ENCODE measurements around the gene SLC26A6. TPM values are rescaled to one million over a fixed set of nuclear protein-coding genes. Genes with fewer than 3 reads are reported as not detected.

Gene SLC26A6
- total and polyA plus RNA-seq, 8 donors = 14.8 to 279 (median 54.0) TPM

DNA sequence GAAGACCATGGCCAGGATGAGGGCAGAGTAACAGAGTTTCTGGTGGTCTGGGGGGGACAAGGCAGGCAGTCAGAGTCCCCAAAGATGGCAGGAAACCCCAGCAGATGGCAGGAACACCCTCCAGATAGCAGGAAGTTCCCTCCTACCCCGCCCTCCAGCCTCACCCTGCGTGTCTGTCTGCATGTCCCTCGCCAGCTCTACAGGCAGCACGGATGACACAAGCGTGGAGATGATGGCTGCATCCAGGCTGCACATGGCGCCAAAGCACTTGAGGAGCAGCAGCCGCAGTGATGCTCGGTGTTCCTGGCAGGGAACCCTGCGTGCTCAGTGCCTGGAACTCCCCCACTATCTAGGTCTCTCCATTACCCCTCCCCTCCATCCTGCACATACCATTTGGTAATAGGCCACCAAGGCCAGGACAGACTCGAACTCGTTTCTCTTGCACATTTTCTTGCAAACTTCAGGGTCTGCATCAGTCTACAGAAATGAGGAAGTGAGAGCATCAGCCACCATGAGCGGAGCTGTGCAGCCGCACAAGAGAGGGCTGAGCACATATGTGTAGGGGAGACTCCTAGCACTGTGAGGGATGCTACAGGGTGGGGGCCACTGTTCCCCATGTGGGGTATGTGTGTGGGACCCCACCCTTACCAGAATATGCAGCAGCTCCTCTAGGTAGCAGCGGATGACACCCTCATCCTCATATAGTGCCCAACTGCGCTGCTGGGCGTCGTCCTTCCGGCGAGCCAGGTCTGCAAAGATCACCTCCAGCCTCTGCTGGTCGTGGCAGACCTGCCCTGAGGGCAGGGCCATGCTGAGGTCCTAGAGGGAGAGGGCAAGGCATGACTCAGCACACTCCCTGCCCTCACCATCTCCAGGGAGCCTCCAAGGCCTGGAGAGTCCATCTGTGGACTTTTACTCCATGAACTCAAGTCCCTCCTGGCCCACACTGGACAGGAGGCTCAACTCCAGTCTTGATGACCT is 44.4 kb upstream of the SLC26A6 start:
- peaks cover 38 to 79% (median 77%) of the 10 kb centered on the region in 4 donors for H3K36me3 ChIP-seq
- intact Hi-C loops (cut with DNase I; ENCODE audit: low total_unique reads) = no loop called here

DNA sequence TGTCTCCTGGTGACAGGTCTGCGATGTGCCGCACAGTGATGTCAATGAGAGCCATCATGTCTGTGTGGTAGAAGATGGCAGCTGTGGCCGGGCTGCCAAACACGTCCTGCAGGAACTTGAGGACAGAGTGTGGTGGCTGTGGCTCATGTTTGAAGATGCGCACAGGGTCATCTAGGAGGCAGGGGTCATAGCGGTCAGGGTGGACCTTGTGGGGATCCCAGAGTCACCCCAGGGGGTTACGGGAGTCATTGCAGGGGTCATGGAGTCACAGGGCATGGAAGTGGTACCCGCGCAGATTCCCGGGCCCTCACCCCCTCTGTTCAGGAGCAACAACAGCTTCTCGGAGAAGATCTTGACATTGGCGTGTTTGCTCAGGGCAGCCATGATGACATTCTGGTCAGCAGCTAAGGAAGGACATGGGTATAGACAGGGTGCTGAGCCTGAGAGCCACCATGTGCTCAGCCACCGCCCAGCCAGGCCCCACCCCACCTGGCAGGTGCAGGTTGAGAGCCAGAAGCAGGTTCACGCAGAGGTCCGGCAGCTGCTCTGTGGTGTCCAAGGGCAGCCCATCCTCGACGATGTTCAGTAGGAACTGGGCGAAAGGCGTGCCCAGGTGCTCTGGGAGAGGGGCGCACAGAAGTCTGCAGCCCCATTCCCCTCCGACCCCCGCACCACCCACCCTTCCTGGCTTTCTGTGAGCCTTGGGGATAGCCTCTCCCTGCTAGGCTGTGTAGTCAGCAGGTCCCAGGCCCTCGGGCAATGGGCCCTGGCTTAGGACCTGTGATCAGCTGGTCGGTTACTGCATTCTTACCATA is 43.5 kb upstream of the SLC26A6 start:
- TF ChIP-seq, protein P1, sequence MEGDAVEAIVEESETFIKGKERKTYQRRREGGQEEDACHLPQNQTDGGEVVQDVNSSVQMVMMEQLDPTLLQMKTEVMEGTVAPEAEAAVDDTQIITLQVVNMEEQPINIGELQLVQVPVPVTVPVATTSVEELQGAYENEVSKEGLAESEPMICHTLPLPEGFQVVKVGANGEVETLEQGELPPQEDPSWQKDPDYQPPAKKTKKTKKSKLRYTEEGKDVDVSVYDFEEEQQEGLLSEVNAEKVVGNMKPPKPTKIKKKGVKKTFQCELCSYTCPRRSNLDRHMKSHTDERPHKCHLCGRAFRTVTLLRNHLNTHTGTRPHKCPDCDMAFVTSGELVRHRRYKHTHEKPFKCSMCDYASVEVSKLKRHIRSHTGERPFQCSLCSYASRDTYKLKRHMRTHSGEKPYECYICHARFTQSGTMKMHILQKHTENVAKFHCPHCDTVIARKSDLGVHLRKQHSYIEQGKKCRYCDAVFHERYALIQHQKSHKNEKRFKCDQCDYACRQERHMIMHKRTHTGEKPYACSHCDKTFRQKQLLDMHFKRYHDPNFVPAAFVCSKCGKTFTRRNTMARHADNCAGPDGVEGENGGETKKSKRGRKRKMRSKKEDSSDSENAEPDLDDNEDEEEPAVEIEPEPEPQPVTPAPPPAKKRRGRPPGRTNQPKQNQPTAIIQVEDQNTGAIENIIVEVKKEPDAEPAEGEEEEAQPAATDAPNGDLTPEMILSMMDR (IDR thresholded peaks at IDR 0.05) = no peak
- TF ChIP-seq EP300 (IDR thresholded peaks at IDR 0.05) (no peak), POLR2AphosphoS5 (IDR thresholded peaks at IDR 0.05) (no peak), POLR2A (IDR thresholded peaks at IDR 0.05) (no peak)
- intact Hi-C loops (cut with DNase I; ENCODE audit: low total_unique reads) = no loop called here

More for the DNA sequence above, 44.4 kb upstream of the SLC26A6 start:
- WGBS, 5 donors = 88 to 92% (median 90%) methylated on average over 20 of the region's 20 CpGs
- peaks cover 13 to 19% (median 18%) of the 10 kb centered on the region in 4 donors for H3K4me1 ChIP-seq
- no peaks in the 10 kb centered on the region for H3K9me3 ChIP-seq
- H3K27me3 ChIP-seq = no peaks in the 10 kb centered on the region
- no peak overlapping the region for H3K4me3 ChIP-seq
- H3K27ac ChIP-seq = no peak overlapping the region
- no peak for DNase-seq
- TF ChIP-seq POLR2AphosphoS5 (IDR thresholded peaks at IDR 0.05) (no peak), POLR2A (IDR thresholded peaks at IDR 0.05) (no peak), EP300 (IDR thresholded peaks at IDR 0.05) (no peak)
- TF ChIP-seq, protein P1 (IDR thresholded peaks at IDR 0.05) = no peak

DNA sequence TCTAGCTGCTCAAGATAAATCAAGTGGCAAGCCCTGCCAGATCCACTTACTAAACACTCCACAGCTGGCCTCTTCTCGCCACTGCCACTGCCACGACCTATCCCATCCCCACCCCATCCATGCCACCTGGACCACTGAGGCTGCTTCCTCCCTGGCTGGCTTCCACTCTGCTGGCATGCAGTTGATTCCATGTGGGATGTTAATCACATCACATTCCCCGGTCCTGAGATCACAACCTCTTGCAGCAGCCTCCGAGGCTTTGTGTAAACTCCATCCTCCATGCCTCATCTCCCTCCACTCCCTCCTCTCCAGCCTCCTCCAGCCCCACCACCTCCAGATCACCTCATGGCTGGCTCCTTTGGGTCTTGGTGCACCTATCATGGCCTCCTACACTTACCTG is 42.8 kb upstream of the SLC26A6 start:
- Histone ChIP-seq H3K36me3 (peaks cover 38 to 91% (median 88%) of the 10 kb centered on the region in 4 donors), H3K4me3 (no peak overlapping the region), H3K4me1 (peaks cover under 1 to 2% (median 2%) of the 10 kb centered on the region in 4 donors), H3K9me3 (no peaks in the 10 kb centered on the region), H3K27ac (no peak overlapping the region), H3K27me3 (no peaks in the 10 kb centered on the region)
- 68 to 88% (median 82%) methylated on average over 4 of the region's 4 CpGs for WGBS, 5 donors
- intact Hi-C loops (cut with DNase I; ENCODE audit: low total_unique reads) = no loop called here
- no peak for DNase-seq
- TF ChIP-seq EP300 (IDR thresholded peaks at IDR 0.05) (no peak), POLR2AphosphoS5 (IDR thresholded peaks at IDR 0.05) (no peak), POLR2A (IDR thresholded peaks at IDR 0.05) (no peak)
- TF ChIP-seq, protein P1 (IDR thresholded peaks at IDR 0.05) = no peak

More for the DNA sequence above, 43.5 kb upstream of the SLC26A6 start:
- Histone ChIP-seq H3K27me3 (no peaks in the 10 kb centered on the region), H3K4me1 (peaks cover 6 to 10% (median 9%) of the 10 kb centered on the region in 4 donors), H3K27ac (no peak overlapping the region), H3K9me3 (no peaks in the 10 kb centered on the region), H3K36me3 (peaks cover 38 to 89% (median 86%) of the 10 kb centered on the region in 4 donors), H3K4me3 (no peak overlapping the region)
- 93 to 96% (median 94%) methylated on average over 14 to 24 of the region's 24 CpGs for WGBS, 5 donors
- no peak for DNase-seq

DNA sequence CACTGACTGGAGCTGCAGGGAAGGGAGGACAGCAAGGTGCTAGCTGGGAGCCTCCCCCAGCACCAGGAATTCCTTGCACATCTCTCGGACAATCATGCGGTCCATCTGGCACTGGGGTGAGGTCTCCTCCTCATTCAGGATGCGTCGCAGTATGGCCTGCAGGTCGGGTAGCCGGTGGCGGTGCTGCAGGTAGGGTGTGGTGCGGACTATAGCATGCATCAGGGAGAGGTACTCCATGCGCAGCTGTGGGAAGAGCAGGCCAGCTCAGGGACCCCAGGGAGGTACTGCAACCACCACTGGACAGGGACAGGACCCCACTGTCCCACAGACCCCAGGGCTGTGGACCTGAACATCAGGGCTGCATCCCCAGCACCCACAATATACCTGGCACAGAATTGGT is 39.2 kb upstream of the SLC26A6 start:
- H3K27me3 ChIP-seq = no peaks in the 10 kb centered on the region
- peaks cover 14 to 73% (median 68%) of the 10 kb centered on the region in 4 donors for H3K36me3 ChIP-seq
- H3K9me3 ChIP-seq = no peaks in the 10 kb centered on the region
- H3K4me1 ChIP-seq = no peaks in the 10 kb centered on the region
- intact Hi-C loops (cut with DNase I; ENCODE audit: low total_unique reads) = no loop called here
- H3K4me3 ChIP-seq = no peak overlapping the region
- no peak overlapping the region for H3K27ac ChIP-seq
- DNase-seq = no peak
- TF ChIP-seq, protein P1 (IDR thresholded peaks at IDR 0.05) = no peak
- TF ChIP-seq POLR2AphosphoS5 (IDR thresholded peaks at IDR 0.05) (no peak), POLR2A (IDR thresholded peaks at IDR 0.05) (no peak), EP300 (IDR thresholded peaks at IDR 0.05) (no peak)
- WGBS, 5 donors = 90 to 98% (median 93%) methylated on average over 6 to 9 of the region's 9 CpGs
